ENCODE data around the gene STARD3.

STARD3 gene

DNA sequence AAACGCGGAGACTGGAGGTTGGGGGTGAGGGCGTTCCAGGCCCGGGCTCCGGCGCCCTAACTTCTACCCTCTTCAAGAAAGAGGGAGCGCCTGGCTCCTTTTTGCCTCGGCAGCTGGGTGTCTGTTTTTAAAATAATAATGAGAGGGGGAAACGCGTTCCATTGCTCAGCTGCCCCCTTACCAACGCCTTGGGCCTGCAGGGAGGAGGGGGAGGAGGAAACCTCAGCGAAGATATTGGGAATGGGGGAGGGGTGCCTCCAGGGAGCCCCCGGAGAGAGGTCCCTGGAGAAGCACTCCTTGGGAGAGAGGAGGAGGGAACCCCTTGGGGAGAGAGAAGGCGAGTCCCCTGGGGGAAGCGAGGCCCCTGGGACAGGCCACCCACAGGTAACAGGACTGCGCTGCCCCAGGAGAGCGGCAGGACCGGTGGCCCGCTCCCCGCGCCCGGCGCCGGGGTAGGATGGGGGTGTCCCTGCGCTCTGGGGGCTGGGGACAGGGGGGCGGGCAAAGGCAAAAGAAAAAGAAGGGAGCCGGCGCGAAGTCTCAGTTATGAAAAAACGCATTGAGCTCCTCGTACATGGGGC is 31.9 kb upstream of the STARD3 start:
- DNase-seq (ENCODE audit: low read depth in 2 of 2), result no peak

DNA sequence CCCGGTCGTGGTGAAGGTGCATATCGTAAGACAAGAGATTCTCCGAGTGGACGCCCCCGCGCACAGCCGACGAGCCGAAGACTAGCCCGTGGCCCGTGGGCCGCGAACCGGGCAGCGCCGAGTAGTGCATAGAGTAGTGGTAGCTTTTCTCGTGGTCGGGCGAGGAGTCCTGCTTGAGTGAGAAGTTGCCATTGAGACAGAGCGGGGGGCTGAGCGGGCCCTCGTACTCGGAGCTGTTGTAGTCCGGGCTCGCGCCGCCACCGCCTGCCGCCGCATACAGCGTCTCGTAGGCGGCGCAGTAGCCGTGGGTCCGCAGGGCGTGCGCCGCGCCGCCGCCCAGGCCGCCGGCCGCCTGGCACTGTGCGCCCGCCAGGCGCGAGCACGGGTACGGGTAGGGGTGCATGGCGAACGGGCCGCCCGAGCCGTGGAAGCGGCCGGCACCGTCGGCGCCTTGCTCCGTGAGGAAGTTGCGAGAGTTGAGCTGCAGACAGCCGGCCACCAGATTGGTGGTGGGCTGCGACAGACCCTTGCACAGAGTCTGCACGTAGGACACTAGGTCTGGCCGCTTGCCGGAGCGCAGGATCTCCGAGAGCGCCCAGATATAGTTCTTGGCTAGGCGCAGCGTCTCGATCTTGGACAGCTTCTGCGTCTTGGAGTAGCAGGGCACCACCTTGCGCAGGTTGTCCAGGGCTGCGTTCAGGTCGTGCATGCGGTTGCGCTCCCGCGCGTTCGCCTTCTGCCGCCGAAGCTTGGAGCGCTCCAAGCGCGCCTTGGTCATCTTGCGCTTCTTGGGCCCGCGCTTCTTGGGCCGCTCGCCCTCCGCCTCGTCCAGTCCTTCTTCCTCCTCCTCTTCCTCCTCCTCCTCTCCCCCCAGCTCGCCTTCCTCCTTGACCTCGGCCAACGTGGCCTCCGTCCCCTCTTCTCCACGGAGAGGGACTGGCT is 31.2 kb upstream of the STARD3 start:
- DNase-seq (ENCODE audit: low read depth in 2 of 2), result no peak

DNA sequence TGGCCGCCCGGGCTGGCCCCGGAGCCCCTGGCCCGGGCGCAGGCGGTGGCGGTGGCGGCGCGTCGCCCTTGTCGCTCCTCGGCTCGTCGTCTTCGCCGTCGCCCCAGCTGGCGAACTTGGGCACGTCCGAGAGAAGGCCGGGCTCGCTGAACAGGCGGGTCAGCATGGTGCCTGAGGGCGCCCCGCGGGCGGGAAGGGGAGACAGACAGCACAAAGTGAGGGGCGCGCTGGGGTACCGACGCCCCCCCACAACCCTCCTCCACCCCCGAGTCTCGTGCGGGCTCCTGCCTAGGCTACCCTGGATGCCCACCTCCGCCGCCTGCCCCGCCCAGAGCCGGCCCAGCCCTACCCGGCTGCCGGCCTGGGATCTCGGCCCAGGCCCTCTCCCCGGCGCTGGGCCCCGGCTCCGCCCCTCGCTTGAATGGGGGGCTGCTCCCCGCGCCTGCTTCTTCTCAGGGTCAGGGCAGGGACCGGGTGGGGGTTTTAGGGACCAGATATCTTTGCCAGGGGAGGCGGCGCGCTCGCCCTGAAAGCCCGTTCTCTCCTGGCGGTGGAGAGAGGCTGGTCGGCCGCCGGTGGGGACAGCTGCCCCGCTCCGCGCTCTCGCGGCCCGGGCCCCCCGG is 30.4 kb upstream of the STARD3 start:
- DNase-seq (ENCODE audit: low read depth in 2 of 2), result no peak

DNA sequence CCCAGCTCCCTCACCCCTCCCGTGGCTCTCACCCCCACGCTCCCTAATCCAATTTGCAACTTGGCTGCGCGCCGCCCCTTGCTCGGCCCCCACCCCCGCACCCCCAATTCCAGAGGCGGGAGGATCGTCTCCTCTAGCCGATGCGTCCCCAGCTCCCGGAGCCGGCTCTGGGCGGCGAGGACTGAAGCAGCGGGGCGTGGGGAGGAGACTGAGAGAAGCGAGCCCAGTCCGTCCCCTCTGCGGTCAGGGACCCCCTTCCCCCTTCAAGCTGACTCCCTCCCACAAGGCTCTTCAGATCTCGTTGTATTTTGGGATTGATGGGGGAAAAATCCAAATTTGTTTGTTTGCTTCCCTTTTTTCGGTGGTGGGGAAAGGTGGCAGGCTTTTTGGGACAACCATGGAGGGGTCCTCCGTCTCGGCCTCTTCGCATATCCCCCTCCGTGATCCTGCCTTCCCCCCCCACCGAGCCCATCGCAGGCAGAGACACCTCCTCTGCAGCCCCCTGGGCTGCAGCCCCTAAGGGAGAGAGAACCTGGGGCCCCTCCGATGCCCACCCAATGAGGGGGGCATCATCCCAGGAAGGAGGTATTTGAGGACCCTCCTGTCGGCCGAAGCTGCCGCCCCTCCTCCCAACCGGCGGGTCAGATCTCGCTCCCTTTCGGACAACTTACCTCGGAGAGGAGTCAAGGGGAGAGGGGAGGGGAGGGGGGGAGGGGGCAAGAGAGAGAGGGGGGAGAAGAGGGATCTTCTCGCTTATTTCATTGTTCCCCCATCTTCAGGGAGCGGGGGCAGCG is 29.7 kb upstream of the STARD3 start:
- DNase-seq (ENCODE audit: low read depth in 2 of 2), result no peak

DNA sequence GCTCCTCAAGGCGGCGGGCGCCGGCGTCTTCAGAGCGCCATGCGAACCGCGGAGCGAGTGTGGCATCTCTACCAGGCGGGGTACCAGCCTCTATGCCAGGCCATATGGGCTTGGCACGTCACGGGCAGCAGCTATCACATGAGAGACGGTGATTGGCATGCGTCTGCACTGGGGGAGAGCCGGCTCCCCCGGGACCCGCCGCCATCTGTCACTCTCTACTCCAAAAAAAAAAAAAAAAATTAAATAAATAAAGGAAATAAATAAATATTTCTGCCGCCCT is 29.2 kb upstream of the STARD3 start, which contains the start of gene NEUROD2:
Gene NEUROD2, minus strand, starts transcription at position 70 of the 280 bp plus-strand sequence. CDS start 1,321 bp downstream, outside the sequence.
- no peak for DNase-seq (ENCODE audit: low read depth in 2 of 2)

DNA sequence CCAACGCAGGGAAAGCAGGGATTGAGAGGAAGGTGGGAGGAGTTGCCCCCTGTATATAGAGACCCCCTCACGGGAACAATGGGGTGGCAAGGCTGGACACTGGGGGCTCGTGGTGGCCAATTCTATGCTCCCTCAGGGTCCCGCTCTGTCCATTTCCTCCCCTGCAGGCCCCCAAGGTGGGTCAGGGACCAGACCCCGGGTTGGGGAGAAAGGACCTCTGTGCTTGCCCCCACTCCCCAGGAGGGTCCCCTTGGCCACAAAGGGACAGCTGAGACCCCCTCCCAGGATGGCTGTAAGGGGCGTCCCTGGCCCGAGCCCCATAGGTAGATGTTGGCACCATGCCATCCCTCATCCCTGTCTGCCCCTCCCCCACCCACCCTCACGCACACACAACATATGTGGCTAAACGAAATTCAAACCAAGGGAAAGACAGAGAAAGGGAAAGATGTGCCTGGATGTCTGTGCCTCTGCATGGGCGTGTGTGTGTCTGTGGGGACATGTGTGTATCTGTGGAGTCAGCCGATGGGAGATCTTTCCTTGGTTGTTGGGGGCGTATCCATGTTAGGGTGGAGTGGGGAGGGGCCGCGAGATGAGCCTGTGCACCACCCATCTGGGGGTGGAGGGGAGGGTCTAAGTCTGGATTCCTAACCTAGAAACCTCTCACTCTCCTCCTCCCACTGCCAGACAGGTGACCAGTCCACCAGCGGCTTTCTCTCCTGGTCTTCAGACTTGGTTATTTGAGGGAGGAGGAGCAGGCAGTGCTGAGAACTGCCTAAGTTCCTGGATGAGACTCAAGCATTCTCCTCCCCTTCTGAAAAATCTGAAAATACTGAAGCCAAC is 28.6 kb upstream of the STARD3 start:
- no peak for DNase-seq (ENCODE audit: low read depth in 2 of 2)

DNA sequence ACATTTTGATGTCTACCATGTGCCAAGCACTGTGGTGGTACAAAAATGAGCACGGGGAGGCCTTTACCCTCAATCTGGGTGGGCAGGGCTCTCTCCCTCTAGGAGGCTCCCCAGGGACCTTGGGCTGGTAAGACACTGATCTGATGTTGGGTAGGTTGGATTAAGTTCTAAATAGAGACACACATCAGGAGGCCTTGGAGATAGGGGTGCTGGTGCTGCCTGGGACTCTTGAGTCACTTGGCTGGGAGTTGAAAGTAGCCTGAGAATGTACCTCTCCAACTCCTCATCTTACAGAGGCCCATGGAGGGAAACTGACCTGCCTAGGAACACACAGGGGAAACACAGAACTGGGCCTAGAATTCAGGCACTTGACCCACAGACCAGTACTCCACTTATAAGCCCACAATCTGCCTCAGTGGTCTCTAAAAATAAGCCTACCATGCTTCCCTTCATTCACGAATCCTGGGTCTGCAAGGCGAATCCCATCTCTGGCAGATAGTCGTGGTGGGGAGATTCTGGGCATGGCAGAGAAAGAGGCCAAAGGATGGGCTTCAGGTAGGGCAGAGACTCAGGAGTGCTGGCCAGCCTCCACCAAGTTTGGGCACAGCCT is 27.4 kb upstream of the STARD3 start:
- DNase-seq (ENCODE audit: low read depth in 2 of 2), result no peak

DNA sequence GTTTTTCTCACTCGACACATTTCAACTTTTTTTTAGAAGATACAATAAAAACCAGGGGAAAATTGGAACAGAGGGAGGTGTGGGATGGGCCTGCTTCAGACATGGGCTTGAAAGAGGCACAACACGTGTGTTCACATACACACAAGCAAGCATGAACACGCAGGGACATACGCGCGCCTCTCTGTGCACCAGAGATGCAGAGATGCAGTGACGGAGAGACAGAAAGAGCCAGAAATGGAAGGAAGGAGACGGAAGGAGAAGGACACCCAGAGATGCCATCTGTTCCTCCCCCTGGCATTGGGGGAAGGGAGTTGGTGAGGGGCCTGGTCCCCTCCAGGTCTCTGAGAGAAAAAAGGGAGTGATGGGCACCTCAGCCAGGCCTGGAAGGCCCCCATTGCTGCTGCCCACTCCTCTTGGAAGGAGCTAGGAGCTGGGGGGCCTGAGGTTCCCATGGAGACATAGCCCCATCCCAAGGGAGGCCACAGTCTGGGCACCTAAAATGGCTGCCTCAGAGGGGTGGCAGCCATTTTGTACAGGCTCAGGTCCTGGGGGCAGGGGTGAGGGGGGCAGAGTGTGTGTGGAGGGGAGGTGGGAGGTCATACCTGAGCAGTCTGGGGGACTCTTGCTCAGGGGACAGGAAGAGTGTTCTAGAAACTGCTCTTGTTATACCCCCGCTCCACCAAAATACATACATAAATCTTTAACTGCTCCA is 25.4 kb upstream of the STARD3 start:
- DNase-seq (ENCODE audit: low read depth in 2 of 2), result no peak

DNA sequence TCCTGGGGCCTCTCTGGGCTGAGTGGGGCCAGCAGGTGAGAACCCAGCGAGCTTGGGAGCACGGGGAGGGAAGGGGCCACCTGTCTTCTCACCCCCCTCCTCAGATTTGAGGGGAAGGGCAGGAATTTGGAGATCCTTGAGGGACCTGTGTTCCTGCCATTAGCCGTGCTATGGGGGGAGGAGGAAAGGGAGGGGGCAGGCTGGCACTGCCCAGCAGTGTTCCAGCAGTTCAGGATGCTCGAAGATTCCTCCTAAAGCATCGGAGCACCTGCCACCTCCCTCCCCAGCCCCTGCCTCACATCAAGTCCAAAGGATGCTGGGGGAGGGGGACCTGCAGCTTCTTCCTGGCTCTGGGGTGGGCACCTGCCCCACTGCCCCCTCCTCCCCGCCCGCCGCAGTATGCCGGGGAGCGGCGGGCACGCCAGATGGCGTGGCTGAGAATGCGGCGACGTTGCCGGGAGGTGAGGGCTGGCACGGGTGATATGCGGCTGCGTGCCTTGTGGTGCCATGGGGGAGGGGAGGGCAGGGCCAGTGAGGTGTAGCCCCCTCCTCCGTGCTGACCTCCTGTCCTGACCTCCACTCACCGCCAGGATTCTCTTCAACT is 24.6 kb upstream of the STARD3 start:
- DNase-seq (ENCODE audit: low read depth in 2 of 2), result no peak

DNA sequence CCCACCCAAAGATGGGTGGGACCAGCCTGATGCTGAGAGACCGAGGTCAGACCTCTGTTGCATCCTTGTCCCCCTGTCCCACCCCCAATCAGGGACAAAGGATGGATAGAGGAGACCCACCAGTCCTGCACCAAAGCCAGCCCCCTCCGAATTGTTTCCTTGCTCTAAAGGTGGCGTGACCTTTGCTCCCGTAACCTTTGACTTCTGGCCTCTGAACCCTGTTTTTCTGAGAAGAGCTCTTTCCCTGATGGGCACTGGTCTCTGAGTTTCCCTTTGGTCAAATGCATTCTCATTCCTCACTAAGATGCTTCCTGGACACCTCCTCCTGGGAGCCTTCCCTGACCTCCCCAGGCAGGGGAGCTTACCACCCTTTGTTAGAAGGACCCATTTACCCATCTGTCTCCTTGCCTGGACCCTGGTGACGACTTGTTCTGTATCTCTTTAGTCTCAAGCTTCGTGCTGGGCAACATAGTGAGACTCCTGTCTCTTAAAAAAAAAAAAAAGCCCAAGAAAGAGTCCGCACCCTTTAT is 23.9 kb upstream of the STARD3 start:
- DNase-seq (ENCODE audit: low read depth in 2 of 2), result no peak

DNA sequence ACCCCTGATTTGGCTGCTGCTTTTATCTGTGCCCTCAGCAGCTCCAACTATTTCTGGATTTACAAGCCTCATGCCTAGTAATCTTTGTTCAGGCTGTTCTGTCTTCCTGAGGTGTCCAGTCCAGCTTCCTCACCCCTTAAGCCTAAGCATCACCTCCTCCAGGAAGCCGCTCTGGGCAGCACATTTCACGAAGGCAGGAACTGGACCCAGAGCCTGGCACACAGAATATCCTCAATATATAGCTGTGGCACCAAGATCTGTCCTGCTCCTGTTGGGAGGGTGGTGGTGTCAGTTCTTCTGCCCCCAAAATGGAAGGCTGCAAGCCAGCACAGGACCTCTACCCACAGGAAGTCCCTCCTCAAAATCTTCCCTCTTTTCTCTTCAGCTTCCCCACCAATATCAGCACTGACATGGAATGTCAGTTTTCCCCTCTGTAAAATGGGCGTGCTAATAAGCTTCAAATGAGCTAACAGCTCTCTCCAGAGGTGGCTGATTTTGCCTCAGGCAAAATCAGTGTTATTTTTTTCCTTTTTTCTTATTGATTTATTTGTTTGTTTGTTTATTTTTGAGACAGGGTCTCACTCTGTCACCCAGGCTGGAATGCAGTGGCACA is 22.3 kb upstream of the STARD3 start:
- DNase-seq (ENCODE audit: low read depth in 2 of 2), result no peak

DNA sequence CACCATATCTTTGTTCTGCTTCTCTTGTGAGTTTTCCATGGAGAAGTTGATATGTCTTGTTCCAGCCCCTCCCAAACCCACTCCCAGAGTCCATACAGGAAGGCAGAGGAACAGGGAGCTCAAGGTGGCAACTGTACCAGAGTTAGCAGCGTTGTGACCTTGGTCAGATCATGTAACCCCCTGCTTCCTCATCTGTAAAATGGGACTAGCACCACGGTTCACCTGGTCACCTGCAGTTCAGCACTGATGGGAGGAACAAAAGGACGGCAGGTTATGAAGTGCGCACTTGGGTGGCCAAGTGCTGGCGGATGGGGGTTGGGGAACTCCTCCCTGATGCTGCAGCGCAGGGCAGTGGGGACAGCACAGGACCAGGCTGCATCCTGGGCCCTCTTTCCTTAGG is 21.5 kb upstream of the STARD3 start:
- no peak for DNase-seq (ENCODE audit: low read depth in 2 of 2)

DNA sequence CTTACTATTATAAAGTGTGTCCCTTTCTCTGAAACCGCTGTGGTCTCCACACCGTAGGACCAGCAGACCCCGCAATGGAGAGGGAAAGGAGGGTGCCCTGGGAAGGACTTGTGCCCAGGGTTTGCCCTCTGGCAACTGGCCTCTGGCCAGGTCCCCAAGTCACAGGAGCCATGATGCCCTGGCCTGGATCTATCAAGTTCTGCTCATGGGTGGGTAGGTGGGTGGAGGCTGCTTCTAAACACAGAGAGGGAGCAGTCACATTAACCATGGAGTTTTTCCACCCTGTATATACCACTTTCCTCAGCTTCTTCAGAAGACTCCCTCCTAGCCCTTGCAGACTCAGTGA is 19.9 kb upstream of the STARD3 start:
- no peak for DNase-seq (ENCODE audit: low read depth in 2 of 2)

DNA sequence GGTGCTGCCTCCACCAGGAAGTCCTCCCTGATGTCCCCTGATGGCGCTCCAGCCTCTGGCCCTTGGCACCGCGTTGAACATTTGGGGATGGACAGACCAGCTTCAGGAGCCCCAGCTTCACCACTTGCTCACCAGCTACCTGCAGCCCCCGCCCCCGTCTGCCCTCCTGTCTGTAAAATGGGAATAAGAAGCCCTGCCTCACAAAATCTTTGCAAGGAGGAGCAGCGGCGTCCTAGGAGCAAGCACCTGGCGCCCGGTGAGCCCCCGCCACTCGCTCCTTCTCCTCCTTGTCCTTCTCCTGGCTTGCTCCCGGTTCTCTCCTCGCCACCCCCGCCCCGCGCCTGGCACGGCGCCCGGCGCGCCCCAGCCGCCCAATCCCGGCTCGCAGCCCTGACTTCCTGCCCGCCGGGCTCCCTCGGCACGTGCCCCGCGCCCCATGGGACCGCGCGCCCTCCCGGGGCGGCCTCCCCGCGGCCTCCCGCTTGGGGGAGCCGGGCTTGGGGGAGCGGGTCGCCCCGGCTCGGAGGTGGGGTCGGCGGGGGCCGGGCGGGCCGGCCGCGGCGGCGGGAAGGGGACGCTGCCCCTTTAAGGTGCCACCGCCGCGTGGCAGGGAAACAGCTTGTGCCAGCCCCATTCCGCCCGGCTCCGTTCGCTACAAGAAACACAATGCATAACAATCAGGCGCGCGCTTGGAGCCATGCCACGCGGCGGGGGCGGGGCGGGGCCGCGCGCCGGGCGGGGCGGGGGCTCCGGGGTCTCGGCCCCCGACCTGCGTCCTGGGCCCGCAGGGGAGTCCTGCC is 19.3 kb upstream of the STARD3 start:
- DNase-seq (ENCODE audit: low read depth in 2 of 2), result no peak

DNA sequence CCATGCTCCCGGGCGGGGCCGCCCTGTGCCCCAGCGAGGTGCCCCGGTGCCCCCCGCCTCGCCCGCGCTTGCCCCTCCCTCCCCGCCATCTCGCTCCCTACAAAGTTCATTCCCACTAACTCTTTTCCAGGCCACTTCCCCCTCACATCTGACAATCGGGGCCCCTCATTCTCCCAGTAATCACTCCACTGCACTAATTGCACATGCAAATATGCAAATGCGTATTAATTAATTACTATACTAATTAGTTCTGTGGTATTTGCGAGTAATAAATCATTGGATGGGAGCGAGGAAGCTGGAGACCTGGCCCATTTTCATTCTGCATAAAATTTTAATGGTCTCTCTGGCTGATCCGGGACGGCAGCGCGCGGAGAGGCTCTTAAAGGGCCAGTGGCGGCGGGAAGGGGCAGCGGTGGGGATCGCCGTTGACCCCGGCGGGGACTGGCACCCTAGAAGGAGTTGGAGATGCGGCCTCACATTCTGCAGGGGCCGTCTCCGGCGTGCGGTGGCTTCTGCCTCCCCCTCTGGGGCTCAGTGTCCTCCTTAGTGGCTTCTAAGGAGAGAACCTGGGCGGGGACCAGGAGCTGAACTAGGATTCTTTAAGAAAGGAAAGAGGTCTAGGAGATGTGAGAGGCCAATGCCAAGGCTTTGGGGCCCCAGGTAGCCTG is 18.6 kb upstream of the STARD3 start:
- DNase-seq (ENCODE audit: low read depth in 2 of 2), result no peak

DNA sequence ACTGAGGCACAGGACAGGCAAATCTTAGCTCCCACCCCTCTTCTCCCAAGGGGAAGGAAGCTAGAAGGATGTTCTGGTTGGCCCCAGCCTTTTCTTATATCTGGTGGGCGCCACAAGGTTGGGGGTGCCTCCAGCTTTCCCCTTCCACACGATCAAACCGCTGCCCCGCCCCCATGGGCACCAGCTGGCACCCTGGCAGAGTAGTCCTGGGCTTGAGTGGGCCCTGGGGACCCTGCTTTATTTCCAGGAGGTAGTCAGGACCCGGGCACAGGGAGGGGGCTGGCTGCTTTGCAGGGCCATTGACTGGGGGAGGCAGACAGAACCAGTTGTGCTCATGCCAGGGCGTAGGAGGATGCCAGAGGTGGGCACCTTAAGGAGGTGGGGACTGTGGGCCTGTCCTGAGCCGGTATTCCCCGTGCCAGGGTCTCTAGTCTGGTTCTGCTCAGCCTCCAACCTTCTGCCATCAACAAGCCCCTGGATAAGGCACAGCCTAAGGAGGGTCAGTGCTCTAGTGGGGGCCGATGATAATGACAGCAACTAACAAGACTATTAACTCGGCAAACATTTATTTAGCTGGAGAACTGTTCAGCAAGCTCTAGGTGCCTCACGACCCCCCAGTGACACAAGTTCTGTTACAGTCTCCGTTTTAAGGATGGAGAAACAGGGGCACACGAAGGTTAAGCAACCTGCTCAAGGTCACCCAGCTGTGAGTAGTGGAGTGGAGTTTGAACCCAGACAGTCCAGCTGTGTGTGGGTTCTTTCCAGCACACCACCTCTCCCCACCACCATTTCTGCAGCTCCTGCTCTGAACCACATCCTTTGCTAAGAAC is 17.8 kb upstream of the STARD3 start:
- no peak for DNase-seq (ENCODE audit: low read depth in 2 of 2)

DNA sequence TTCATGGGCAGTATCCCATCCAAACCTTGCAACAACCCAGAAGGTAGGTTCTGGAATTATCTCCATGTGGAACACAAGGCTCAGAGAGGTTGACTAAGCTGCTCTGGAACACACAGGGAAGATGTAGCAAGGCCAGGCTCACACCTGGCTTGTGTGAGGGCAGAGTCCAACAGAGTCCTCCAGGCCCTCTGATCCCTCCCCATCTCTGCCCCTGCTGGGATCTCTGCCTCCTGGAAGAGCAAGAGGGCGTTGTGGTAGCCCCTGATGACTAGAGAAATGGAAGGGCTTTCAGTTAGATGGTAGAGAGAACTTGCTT is 17.2 kb upstream of the STARD3 start:
- DNase-seq (ENCODE audit: low read depth in 2 of 2), result no peak
